Stimulated activated CD4-positive, alpha-beta T cell treated with anti-CD3 and anti-CD28 coated beads, Interleukin-4, amount 100 ng/mL, for 48 hours (primary cell): ENCODE data around the gene UNC5B.

Experiments
- DNase-seq, 2 donors: peaks; one replicate each; pipeline ENCODE4 v3.0.0-alpha.2; 2020; ENCODE audit warnings: low read depth in 2 of 2

Gene UNC5B

DNA sequence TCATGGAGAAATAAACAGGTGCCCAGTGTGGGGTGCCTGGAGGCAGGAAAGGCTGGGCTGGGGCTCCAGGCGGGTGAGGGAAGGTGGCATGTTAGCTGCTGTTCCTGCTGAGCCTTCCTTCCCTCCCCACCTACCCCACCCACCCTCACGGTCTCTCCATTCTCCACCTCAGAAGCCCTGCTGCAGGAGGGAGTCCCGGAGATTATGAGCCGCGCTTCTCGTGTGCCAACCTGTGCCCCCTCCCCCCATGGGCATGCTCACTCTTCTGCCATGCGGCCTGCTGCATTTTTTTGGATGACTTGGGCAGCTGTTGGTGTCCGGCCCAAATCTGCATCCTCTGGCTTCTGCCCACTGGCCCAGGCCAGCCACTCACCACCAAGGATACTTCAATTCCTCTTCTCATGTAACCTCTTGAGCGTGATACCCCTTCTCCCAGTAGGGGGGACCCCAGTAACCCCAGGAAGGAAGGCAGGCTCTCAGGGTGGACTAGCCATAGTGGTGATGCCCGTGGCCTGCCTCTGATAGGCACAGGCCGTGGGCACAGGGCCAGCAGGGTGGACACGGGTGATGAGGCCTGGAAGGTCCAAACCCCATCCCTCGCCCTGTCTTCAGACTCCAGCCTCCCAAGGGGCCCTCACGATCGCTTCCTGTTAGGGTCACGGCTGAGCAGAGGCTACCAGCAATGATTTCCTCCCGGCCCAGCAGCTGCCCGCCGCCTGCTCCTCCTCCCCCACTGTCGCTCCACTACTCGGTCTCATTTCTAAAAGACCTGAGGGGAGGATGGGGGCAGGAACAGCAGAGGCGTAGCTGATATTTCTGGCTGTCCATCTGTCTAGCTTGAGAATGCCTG, 27.8 kb downstream of the UNC5B start:
- no peak for DNase-seq

DNA sequence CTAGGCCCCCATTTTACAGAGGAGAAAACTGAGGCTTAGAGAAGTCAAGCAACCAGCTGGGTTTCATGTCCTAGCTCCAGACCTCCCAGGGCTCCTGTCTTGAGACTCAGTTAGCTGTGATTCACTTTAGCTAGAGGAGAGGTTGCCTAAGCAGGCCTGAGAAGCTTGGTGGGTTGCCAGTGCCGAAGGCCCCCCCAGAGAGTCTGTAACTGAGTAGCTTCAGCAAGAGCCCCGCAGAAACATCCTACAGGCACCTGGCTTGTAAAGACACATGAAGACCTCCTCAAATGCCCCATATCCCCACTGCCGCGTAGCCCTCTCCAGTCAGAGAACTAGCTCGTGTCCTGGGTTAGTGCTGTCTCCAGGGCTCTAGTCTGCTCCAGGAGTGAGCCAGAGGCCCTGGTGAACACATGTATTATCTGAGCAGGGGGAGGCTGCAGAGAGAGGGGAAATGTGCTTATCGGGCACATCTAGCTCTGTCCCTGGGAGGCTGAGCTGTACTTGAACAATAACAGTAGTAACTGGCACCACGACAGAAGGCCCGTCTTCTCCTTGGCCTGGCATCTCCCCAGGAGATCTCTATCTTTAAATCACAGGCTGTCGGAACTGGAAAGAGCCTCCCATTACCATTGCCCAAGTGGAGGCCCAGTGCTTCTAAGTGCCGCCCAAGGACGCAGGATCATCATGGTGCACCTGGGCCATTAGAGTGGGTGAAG, 28.9 kb downstream of the UNC5B start:
- no peak for DNase-seq

DNA sequence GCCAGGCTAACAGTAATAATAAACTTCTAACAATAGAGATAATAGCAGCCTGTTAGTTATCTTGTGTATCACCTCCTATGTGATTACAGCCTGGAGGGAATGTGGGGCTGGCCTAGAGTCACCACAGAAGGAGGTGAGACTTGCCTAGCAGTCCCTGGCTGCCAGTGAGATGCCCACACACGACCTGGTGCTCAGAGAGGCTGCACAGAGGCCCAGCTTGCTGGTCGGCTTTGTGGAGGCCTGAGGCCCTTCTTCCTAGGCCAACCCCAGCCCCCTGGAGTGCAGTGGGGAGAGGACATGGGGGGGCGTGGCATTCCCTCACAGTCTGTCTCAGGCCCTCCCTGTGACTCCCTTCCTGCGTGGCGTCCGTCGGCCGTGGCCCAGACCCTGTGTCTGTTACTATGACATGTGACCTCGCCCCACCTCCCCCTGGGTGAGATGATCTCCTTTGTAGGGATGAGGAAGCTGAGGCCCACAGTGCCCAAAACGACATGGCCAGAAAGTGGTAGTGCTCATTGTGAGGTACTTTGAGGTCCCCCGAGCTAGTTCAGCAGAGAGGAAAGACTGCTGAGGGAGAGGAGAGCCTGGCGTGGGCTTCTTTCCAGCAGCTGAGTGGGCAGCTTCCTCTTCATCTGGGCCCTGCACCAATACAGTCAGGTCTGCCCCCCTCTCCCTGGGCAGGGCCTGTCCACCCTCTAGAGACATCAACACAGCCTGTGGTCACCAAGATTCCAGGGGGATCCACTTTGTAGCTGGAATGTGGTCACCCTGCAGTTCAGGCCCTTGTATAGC, 29.7 kb downstream of the UNC5B start:
- no peak for DNase-seq

DNA sequence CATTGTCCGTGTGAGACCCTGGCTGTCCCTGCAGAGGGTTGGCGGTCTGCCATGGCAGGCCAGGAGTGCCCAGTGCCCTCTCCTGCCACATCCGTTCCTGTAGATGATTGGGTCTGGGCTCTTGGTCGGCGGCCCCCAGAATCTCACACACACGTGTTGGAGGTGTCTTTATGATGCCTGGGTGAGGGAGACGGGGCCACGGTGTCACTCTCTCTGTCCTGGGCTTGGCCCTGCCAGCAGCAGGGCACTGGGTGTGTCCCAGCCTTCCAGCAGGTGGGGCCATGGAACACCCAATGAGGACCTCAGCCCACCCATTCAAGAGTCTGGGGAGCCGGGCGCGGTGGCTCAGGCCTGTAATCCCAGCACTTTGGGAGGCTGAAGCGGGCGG, 30.2 kb downstream of the UNC5B start:
- DNase-seq: no peak

DNA sequence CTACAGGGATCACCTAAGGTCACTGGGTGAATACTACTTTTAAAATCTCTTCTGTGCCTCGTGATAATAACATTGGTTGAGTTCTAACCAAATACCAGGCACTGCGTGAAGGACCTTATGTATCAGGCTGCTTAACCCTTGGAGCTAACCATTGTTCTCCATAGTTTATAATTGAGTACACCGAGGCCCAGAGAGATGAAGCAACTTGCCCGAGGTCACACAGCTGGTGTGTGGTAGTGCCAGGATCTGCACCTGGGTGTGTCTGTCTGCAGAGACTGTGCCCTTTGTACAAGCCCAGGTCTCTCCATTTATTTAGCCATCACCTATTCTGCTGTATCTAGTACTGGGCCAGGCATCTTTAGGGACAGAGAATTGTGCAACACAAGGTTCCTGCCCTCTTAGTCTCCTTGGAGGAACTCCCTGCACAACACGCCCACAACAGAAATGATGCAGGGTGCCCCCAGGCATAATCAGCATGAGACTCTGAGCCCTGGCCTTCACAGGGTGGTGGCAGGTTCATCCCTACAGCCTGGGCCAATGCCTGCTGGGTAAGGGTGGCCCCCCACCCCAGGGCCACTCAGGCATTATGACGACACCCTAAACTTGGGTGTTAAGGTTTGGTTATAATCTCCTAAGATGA, 31.5 kb downstream of the UNC5B start:
- DNase-seq: no peak

DNA sequence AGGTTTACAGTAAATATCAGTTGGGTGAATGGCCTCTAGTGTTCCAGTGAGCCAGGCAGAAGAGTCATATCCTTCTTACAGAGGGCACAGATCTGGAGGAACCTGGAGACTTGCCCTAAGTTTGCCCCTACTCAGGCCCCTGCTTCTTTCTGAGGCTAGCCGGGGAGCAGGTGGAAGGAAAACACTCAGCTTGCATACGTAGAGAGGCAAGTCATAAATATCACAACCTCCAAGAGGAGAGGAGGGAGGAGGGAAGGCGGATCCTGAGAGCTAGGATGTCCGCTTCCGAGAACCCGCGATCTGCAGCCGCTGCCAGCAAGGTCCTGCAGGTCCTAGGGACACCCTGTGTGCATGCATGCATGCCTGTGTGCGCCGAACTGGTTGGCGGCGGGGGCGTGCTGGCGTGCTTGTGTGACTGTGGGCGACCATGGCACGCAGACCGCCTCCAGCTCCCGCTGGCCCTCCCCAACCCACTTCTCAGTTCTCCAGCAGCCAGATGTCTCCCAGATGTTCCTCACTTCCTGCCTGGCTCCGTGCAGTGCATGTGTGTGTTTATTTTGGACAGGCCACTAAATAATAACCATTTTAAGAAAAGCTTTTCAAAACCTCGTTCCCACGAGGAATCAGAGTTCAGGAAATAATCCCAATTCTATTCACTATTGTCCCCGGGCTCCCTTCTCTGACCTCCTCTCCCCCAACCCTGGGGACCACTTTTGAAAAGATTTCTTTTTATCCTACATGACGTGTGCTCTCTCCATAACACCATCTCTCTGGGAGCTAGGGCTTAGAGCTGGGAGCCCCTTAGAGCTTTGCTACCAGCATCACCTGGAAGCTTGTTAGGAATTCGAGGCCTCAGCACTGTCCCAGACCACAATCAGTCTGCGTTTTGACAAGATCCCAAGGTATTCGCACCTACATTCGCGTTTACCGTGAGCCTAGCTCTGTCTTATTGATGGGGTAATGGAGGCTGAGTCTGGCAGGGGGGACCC, 32.4 kb downstream of the UNC5B start:
- DNase-seq: no peak

DNA sequence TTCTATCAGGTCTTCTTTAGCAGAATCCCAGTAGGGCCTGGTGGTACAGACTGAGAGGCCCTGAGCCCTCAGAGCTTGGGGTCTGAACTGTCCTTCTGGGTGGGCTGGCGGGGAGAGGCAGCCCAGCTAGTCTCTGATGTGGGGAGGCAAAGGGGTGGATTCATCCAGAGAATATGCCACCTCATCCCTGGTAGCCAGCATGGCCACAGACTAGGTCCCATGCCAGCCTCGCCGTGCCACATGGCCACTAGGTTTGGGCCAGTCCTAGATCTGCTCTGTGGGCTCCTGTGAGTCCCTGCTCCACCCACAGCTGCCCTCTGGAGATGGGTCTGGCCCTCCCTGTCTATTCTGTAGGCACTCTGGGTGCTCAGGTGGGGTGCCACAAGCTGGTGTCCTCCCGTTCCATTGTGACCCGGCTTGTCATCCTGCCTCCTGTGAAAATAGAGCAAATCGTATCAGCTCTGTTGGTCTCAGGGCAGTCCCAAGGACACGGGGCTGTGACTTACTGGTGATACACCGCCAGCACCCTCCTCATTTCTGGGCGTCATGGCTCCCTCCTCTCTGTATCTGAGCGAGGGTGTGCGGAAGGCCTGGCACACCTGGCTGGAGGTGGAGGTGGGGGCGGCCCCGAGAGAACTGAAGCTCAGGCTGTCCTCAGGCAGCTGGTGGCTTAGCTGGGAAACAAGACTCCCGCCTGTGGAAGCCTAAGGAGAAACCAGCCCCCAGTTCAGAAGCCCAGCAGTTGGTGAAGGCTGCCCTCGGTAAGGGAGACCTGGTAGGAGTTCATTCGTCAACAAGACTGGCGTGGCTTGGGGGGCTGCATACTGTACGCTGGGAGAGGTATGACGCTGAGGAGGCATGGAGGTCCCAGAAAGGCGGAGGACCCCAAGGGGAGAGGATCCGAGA, 33.3 kb downstream of the UNC5B start:
- DNase-seq: no peak

DNA sequence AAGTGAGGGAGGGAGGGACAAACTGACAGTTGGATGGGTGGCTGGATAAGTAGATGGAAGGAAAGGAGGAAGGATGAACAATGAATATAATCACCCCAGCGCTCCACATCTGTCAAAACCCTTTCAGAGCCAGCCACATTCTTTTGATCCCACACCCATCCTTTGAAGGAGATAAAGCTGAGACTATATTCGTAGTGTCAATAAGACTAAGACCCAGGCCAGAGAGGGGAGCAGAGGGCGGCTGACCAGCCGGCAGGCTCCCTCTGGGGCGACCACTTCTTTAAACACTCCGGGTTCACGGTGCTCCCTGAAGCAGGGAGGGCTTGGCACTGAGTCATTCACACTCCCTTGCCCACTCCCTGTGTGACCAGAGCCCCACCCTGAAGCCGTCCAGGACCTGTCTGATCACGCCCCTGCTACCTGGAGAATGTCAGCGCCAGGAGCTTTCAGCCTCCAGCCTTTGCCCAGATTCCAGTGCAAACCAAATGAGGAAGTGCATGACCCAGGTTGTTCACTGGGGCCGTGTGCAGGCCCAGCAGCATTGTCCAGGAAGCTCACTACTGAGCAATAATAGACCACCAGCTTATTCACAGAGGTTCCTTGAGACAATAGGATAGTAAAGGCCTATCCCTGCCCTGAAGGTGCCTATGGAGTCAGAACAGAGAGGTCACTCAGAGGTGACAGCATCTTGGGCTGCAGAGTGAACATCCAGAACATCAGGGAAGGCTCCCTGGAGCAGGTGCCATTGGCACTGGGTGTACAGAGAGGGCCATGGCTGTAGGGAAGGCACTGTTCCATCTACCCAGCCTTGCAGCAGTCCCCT, 34.4 kb downstream of the UNC5B start:
- no peak for DNase-seq

DNA sequence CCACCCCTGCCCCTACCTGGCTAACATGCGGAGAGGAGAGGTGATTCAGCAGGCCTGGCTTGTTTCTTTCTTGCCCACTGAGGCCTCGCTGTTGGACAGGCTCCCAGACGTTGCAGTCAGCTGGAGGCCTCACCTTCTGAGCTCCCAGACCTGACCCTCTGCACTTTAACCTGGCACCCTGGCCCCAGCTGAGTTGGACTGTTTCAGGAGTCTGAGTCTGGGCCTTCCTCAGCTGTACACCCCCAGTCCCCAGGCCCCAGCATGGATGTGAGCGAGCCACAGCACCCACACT, 35.0 kb downstream of the UNC5B start:
- DNase-seq: no peak

DNA sequence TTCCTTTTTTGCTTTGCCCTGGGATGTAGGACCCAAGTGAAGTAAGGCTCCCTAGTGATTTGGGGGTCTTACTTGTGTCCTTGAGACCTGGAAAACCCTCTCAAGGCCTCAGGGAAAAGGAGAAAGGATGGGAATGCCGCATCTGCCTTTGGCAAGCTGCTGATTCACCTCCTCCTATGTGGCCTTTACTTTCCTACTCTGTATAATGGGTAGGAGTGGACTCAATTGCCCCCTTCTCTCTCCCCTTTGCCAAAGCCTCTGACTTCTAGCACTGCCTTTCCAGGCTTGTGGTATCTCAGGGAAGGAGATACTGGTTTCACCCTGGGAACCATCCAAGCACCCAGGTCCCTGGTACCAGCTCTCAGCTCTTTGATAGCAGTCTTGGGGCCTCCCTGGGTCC, 35.4 kb downstream of the UNC5B start:
- DNase-seq: no peak

DNA sequence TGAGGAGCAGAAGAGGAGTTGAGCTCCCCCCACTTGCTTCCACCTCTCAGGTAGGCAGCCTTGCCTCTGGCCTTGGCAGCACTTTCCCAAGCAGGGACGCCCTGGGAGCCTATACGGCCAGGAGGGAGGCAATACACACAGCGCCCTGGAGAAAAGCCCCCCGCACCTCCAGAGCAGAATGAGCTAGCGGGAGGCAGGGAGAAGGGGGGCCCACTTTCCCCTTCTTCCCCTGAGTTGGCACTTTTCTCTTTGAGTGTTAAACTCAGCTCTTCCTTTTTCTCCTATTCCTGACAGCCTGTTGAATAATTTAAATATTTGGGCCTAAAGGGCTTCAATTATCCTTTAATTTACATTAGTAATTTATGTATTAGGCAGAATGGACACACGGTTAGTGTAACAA, 35.8 kb downstream of the UNC5B start:
- DNase-seq: no peak

DNA sequence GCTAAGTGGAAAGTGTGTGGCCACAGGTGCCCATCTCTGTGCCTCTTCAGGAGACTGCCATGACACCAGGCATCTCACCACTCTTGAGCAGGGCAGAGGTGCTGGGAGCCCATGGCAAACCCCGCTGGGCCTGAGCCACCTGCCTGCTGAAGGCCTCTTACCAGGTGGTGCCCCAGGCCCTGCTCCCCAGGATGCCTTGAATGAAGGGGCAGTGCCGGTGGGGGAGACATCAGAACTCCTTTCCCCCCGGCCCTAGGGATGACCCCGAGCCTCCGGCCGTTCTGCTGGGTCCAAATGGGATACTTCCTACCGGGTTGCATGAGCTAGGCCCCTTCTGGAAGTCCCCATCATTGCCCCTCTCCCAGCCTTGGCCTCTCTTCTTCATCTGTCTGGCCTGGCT, 37.6 kb downstream of the UNC5B start:
- DNase-seq: no peak

DNA sequence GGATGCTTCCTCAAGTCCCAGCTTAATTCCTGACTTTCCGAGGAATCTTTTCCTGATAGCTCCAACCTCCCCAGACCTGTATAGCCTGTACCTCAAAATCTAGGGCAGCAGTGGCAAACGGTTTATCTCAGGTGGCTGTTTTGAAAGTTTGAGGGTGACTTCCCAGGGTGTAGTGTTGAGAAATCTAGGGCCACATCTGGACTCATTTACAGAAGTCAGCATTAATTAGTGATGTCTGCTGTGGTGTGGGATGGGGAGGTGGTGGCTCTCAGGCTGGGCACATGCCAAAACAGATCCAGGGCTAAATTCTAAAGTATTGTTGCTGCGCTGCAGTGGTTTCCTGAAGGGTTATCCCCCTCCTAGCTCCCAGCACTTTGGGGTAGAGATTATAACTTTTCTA, 38.0 kb downstream of the UNC5B start:
- no peak for DNase-seq

DNA sequence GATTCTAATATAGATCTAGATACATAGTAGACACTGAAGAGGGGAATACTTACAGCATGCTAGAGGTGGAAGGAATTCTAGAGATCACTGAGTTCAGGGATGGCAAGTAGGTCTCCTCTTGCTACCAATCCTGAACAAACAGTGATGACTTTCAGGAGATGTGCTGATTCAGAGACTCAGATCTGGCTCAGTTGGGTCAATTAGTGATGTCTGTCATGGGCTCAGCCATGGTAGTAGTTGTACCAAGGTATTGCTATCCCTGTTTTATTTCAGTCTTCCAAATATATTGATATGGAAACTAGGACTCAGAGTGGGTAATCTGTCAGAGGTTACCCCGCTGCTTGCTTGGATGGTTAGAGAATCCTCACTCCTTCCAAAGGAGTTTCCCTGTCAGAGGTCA, 38.5 kb downstream of the UNC5B start:
- DNase-seq: no peak

DNA sequence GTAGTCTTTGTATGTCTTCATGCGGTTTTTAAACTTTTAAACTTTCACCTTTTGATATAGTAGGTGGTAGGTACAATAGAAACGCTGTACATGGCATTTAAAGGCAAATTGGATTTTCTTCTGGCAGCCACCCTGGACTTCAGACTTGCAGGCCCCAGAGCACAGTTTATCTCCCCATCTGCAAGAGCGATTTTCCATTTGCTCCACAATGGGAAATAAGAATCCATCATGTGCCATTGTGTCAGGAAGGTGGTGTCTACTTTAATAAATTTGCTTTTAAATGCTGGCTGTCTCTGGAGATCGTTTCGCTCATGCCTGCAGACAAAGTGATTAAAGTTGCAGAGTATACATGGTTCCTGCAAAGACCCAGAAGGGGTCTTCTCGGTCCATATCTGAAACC, 38.9 kb downstream of the UNC5B start:
- DNase-seq: no peak

DNA sequence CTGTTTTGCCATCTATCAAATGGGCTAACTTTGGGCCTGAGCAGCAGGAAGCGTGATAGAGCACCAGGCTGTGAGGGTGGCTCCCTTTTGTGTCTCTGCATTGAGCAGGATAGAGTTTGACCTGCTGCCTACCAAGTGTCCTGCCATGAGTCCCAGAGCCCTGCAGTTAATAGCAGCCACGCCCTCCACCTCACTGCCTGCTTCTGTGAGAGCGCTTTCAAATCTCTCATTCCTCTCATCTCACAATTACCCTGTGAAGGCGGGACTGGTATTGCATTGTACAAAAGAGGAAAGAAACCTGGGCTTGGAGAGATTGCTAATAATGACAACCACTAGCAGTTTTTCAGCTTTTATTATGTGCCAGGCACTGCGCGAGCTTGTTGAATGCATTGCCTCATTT, 39.9 kb downstream of the UNC5B start:
- DNase-seq: no peak

DNA sequence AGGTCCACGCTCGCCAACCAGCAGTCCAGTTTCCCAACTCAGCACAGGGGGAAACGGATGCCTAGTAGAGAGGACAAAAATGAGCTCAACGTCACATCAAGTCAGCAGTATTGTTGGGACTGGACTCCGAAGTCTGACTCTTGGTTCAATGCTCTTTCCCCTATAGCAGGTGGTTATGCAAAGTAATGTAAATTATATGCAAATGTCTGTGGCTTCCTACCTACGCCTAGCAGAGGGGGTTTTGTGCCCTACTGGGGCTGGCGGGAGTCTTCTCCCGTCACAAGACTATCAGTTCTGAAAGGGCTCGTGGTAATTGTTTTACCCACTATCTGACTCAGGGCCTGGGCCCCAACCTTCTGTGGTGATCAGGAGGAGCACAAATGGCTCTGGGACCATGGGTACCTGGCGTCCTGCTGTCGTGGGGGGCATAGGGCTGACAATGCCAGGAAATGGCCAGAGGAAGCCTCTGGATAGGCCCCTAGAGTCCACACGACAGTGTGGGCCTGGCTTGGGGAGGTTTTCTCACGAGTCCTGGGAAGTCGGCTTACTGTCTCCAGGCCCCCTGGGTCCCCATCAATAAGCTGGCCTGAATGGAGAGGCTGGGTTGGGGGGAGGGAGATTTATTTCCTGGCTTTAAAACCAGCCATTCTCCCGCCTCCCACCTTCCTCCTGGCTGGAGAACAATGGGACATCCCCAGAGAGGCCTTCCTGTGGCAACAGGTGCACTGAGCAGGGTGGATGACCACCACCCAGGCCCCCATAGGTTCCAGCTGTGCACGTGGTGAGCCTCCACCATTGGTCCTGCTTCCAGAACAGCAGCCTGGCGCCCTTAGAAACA, 41.8 kb downstream of the UNC5B start:
- no peak for DNase-seq

DNA sequence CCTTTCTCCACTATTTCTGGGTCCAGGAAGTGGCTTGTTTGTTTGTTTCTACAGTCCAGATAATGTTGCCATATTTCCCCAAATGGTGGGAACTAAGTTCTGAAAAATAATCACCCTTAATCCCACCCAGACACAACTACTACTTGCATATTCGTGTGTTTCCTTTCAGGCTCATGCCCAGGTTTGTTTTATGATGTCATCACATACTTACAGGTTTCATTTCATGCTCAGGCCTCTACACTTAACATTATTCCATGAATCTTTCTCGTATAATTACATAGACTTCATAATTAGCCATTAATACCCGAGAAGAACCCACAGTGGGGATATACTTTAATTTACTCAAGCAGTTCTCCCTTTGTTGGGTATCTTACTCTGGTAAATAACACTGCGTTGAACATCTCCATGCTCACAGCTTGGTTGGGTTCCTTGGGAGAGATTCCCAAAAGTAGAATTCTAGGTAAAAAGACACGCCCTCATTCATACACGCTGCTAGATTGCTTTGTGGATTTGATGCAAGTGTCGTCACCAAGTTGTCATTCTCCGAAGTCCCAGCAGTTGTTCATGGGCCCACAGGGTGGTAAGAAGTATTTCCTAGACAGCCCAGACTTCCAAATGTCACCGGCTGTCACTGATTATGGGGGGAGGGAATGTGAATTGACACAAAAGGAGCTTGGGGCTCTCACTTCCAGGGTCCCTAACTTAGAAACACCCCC, 42.6 kb downstream of the UNC5B start:
- no peak for DNase-seq
